Measurements from ENCODE around the gene RBM20. TPM values are rescaled to one million over a fixed set of nuclear protein-coding genes. Genes with fewer than 3 reads are reported as not detected.

Gene RBM20
- total RNA-seq, 1 experiment from 2014 or later, result not detected

DNA sequence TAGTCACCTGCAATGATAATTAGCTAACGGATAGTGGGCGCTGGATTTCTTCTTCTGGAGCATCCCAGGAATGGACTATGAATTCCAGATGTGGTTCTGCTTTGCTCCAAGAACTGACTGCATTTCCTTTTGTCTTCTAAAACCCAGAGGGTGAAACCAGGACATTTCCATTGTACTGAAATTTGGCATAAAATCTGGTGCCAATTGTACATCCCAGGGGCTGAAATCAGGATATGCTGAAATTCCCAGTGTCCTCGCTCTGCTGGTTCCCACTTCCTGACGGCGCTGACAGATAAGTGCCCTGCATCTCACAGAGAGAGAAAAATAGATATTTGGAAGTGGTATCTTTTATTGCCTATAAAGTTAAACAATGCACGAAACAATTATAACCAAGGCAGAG lies 31.9 kb downstream of the RBM20 start:
- Mint-ChIP-seq H3K4me3 (ENCODE audit: low read depth, unreplicated experiment) (no peak overlapping the region), H3K4me1 (ENCODE audit: low read depth, unreplicated experiment) (peaks cover 6% of the 10 kb centered on the region), H3K27me3 (ENCODE audit: unreplicated experiment) (peaks cover 13% of the 10 kb centered on the region), H3K36me3 (ENCODE audit: insufficient read depth, unreplicated experiment) (peaks cover 10% of the 10 kb centered on the region), H3K27ac (ENCODE audit: unreplicated experiment) (no peak overlapping the region), H3K9me3 (ENCODE audit: low read depth, unreplicated experiment) (no peaks in the 10 kb centered on the region)
- TF ChIP-seq, protein P1, sequence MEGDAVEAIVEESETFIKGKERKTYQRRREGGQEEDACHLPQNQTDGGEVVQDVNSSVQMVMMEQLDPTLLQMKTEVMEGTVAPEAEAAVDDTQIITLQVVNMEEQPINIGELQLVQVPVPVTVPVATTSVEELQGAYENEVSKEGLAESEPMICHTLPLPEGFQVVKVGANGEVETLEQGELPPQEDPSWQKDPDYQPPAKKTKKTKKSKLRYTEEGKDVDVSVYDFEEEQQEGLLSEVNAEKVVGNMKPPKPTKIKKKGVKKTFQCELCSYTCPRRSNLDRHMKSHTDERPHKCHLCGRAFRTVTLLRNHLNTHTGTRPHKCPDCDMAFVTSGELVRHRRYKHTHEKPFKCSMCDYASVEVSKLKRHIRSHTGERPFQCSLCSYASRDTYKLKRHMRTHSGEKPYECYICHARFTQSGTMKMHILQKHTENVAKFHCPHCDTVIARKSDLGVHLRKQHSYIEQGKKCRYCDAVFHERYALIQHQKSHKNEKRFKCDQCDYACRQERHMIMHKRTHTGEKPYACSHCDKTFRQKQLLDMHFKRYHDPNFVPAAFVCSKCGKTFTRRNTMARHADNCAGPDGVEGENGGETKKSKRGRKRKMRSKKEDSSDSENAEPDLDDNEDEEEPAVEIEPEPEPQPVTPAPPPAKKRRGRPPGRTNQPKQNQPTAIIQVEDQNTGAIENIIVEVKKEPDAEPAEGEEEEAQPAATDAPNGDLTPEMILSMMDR (IDR thresholded peaks at IDR 0.05; ENCODE audit: unreplicated experiment), result no peak
- no TSS peak for BruUV-seq (replicated peaks)
- intact Hi-C loops (cut with micrococcal nuclease; ENCODE audit: unreplicated experiment), result loop anchor here (5.0 kb wide), 1 partner anchor 369 kb away; no protein-coding TSS in a partner anchor
- DNase-seq, result no peak
- CTCF ChIA-PET, result no interaction called here

DNA sequence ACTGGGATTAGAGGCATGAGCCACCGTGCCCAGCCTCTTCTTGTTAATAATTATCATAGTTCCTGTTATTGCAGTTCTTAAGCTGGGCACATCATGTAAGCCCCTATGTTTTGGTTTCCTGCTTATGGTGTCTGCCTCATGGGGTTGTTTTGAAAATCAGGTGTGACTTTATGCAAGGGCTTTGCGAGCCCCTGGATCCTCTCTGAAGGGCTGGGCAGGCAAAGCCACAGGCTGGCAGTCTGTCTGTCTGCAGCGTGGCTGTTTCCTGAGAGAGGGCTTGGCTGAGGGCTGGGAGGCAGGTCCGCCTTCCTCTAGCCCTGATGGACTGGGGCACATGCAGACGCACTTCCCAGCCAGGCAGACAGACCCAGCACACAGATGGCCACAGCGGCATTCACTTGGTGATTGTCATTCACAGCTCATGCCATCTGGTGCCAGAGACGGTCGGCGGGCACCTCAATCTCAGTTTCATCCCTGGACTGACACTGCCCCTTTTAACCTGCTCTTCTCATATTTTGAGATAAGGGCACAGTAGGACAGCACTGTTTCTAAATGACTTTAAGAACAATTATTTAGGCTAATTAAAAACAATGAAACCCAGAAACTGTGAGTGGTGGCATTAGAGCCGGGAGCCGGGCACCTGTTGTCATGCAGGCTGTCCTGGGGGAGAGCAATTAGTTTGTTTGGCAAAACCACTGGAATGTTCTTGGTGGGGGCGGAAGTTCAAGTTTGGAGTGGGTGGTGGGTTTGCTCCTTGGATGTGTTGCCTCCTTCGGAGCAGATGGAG lies 35.5 kb downstream of the RBM20 start:
- no peak for DNase-seq
- Mint-ChIP-seq H3K27ac (ENCODE audit: unreplicated experiment) (no peak overlapping the region), H3K4me3 (ENCODE audit: low read depth, unreplicated experiment) (no peak overlapping the region), H3K4me1 (ENCODE audit: low read depth, unreplicated experiment) (peaks cover 6% of the 10 kb centered on the region), H3K36me3 (ENCODE audit: insufficient read depth, unreplicated experiment) (no peaks in the 10 kb centered on the region), H3K9me3 (ENCODE audit: low read depth, unreplicated experiment) (no peaks in the 10 kb centered on the region), H3K27me3 (ENCODE audit: unreplicated experiment) (peaks cover 25% of the 10 kb centered on the region)
- BruUV-seq (replicated peaks), result no TSS peak
- TF ChIP-seq, protein P1 (IDR thresholded peaks at IDR 0.05; ENCODE audit: unreplicated experiment), result no peak
- intact Hi-C loops (cut with micrococcal nuclease; ENCODE audit: unreplicated experiment), result loop anchor here (5.0 kb wide), 1 partner anchor 372 kb away; no protein-coding TSS in a partner anchor
- CTCF ChIA-PET, result no interaction called here

DNA sequence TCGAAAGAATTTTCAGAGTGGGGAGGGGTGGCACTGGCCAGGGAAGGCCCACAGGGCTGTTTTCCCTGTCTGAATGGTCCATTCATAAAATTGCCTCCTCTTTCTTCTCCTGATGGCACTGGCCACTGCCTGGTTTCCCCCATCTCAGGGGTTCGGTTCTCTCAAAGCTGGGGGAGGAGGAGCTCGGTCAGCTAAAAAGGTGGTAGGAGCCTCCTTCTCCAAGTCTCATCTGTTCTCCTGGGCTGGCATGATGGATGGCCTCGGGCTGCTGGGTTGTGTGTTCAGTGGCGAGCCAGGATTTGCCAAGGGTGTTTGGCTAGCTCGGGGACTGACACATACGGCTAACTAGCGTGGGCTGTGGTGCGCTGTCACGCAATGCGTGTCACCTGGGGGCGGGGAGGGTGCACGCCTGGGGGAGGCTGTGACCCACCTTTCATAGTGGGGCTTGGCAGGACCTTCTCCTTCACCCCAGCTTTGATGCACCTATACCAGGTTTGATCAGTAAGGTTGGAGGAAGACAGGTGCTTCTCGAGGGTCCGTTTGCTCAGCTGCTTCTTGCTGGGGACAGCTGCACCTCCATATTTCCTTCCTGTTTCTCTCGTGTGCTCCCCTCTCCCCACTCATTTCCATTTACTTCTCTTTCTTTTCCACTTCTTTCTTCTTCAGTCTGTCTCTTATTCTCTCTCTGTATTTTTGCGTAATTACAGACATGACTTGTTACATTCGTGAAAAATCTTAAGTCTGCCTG lies 36.3 kb downstream of the RBM20 start:
- H3K4me1 Mint-ChIP-seq (ENCODE audit: low read depth, unreplicated experiment), result peaks cover 6% of the 10 kb centered on the region
- no peaks in the 10 kb centered on the region for H3K36me3 Mint-ChIP-seq (ENCODE audit: insufficient read depth, unreplicated experiment)
- H3K27ac Mint-ChIP-seq (ENCODE audit: unreplicated experiment), result no peak overlapping the region
- TF ChIP-seq, protein P1 (IDR thresholded peaks at IDR 0.05; ENCODE audit: unreplicated experiment), result no peak
- no TSS peak for BruUV-seq (replicated peaks)
- H3K9me3 Mint-ChIP-seq (ENCODE audit: low read depth, unreplicated experiment), result no peaks in the 10 kb centered on the region
- H3K27me3 Mint-ChIP-seq (ENCODE audit: unreplicated experiment), result peaks cover 17% of the 10 kb centered on the region
- intact Hi-C loops (cut with micrococcal nuclease; ENCODE audit: unreplicated experiment), result loop anchor here (1.0 kb wide), 1 partner anchor 70 kb away; no protein-coding TSS in a partner anchor
- CTCF ChIA-PET, result interaction anchor here (0.9 to 1.0 kb wide), 2 partner anchors 69 to 375 kb away, joined by 3 to 9 read pairs; partner anchors contain the start of gene SMNDC1
- H3K4me3 Mint-ChIP-seq (ENCODE audit: low read depth, unreplicated experiment), result no peak overlapping the region
- no peak for DNase-seq

DNA sequence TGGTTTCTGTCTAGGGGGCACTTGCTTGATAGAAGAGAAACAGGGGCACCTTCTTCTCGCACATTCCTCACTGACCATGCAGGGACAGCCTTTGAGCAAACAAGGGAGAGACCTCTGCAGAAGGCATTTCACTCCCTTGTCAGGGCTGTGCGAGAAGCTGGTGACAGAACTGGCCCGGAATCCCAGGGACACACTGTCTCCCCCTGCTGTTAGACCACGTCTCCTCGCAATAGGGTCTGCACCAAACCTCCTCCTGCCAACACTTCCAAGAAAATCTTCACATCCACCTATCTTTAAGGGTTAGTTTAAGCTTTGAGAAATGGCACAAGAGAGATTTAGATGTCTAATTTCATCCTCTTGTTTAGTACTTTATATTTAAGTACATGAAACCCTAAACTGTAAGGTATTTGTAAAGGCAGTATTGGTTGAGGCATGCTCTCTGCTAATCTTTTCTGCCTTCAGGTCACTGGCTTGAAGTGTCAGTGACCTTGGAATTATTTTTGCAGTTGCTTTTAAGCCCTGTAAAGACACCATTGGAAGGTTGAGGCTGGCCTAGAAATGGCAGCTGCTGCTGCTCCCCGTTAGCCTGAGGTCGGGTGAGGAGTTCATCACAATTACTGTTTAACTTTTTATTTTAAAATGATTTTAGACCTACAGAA lies 37.0 kb downstream of the RBM20 start:
- DNase-seq, result peak; percentile 50
- Mint-ChIP-seq H3K27ac (ENCODE audit: unreplicated experiment) (no peak overlapping the region), H3K36me3 (ENCODE audit: insufficient read depth, unreplicated experiment) (no peaks in the 10 kb centered on the region), H3K4me1 (ENCODE audit: low read depth, unreplicated experiment) (peaks cover 6% of the 10 kb centered on the region), H3K27me3 (ENCODE audit: unreplicated experiment) (peaks cover 16% of the 10 kb centered on the region), H3K4me3 (ENCODE audit: low read depth, unreplicated experiment) (no peak overlapping the region), H3K9me3 (ENCODE audit: low read depth, unreplicated experiment) (no peaks in the 10 kb centered on the region)
- CTCF ChIA-PET, result interaction anchor here (0.9 to 1.0 kb wide), 2 partner anchors 70 to 376 kb away, joined by 3 to 9 read pairs; partner anchors contain the start of gene SMNDC1
- TF ChIP-seq, protein P1 (IDR thresholded peaks at IDR 0.05; ENCODE audit: unreplicated experiment), result peak; percentile 63
- intact Hi-C loops (cut with micrococcal nuclease; ENCODE audit: unreplicated experiment), result loop anchor here (1.0 kb wide), 1 partner anchor 71 kb away; no protein-coding TSS in a partner anchor
- no TSS peak for BruUV-seq (replicated peaks)

All from Calu3 (cell line).